Esophagus mucosa (tissue), 1 donor: ENCODE results near the gene ADGRD1. TPM values are rescaled to one million over a fixed set of nuclear protein-coding genes. Genes with fewer than 3 reads are reported as not detected.

ENCODE experiments used
- ATAC-seq: fragments of 200-7000 bp; cut with Tn5 transposase; one replicate; pipeline ENCODE4 v1.9.1; 2020
- total RNA-seq: library from RNA; stranded (reverse); gene quantifications from one replicate; pipeline ENCODE4 v1.2.4, GENCODE V29; 2023
- donor health status: DM: yes; HTN: yes; CAD: no.

ADGRD1 gene
- total RNA-seq, 1 donor from 2014 or later, result 2.5 TPM

DNA sequence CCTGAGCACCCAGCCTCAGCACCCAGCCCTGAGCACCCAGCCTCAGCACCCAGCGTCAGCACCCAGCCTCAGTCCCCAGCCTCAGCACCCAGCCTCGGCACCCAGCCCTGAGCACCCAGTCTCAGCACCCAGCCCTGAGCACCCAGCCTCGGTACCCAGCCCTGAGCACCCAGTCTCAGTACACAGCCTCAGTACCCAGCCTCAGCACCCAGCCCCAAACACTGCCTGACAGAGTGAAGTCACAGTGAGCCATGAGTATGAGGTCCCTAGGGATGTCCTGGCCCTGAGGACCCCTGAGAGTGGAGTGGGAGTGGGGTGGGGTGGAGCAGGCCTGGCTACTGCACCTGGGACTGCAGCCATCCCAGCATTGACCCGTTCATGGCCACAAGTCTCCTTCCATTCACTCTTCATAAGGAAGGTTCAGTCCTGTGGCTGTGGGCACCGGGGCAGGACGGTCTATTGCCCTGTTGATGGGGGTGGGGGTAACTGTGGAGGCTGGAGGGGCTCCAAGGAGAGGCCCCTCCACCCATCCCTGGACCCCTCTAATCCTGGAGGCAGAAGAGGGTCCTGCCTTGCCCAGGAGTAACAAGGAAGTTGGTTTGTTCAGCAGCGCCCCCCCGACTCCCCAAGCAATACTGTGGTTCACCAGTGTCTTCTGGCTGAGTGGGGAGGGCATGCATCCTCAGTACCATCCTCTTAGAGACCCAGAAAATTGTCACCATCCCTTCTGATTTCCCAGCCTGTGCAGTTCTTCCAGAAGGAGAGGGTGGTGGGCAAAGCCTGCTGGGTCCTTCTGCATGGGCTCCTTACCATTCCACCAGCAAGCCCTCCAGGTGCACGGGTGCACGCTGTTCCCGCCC, 140.5 kb downstream of the ADGRD1 start:
- no peak for ATAC-seq

DNA sequence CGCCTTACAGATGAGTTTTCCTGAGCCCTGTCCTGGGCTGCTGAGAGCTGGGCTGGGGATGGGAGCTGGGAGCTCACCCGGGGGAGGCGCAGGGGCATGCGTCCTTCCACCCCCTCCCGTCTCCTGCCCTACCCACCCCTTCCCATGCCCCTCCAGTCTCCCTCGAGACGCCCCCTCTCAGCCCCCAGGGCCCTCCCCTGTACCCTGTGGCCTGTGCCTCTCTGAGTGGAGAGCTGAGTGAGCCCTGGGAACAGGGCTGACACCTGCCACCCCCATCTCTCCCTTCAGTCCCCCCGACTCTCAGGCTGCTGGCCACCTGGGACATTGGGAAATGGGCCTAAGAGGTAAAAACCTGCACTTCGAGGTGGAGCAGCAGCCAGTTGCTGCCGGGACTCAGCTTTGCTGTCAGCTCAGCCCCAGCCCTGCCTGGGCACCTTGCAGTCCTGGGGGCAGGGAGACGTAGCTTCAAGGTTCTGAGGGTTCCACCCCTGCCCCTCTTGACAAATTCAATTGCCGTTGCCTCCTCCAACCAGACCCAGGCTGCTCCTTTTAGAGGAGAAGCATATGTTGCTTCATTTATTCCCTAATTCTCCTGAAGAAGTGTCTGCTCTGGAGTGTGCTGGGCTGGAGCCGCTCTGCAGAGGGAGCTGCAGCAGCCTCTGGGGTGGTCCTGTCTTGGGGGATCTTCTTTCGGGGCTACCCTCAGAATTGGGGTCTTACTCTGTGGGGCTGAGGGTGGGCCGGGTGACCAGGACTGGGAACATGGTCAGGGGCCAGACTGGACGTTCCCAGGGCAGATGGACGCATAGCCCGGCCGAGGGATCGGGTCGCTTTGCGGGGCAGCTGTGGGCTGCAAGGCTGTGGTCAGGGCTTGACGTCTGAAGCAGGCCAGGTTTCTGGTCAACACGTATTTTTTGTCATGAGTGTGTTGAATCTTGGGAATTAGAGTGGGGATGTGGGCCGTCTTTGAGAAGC, 141.4 kb downstream of the ADGRD1 start:
- ATAC-seq, result no peak

- no peak for ATAC-seq
Observed at GRCh38 chr12:131095826-131096680, 142.3 kb downstream of the ADGRD1 start.

GRCh38 chr12:131096681-131097181, 143.0 kb downstream of the ADGRD1 start:
- no peak for ATAC-seq

- ATAC-seq, result no peak
Observed at GRCh38 chr12:131097202-131098177, 143.8 kb downstream of the ADGRD1 start.

DNA sequence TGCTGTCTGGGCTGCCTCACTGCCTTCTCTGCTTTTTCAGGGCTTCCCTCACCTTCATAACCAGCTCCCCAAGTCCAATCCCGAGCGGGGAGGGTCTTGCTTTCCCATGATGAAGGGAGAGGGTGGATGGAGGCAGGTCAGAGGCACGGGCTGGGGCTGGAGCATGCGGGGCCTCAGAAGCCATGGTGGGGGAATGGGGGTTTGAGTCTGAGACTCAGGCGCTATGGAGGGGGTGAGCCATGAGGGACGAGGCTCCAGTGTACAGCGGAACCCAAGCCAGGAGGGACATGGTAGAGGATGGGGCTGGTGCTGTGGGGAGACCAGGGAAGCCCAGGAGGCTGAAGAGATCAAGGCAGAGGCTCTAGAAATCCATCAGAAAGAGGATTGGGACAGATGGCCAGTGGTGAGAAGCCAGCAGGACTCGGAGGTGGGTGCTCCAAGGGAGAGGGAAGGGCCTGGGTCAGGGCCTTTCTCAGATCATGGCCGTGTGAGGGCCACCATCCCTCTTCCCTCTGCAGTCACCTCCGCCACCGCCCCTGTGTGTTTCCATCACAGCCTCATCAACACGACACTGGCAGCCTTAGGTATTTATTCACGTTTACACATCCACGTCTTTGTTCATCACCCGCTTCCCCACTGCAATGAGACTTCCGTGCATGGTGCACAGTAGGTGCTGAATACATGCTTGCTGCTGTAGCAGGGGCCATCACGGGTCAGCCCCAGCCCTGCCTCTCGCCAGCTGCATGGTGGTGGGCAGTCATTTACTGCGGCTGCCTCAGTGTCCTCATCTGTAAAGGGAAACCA, 144.7 kb downstream of the ADGRD1 start:
- ATAC-seq, result no peak

GRCh38 chr12:131100031-131100674, 146.4 kb downstream of the ADGRD1 start:
- ATAC-seq, result no peak

- no peak for ATAC-seq
Observed at GRCh38 chr12:131101006-131101405, 147.3 kb downstream of the ADGRD1 start.

- ATAC-seq, result no peak
Observed at GRCh38 chr12:131101703-131102492, 148.2 kb downstream of the ADGRD1 start.

- no peak for ATAC-seq
Observed at GRCh38 chr12:131102493-131102931, 148.8 kb downstream of the ADGRD1 start.

- ATAC-seq, result no peak
Observed at GRCh38 chr12:131102991-131103668, 149.4 kb downstream of the ADGRD1 start.

DNA sequence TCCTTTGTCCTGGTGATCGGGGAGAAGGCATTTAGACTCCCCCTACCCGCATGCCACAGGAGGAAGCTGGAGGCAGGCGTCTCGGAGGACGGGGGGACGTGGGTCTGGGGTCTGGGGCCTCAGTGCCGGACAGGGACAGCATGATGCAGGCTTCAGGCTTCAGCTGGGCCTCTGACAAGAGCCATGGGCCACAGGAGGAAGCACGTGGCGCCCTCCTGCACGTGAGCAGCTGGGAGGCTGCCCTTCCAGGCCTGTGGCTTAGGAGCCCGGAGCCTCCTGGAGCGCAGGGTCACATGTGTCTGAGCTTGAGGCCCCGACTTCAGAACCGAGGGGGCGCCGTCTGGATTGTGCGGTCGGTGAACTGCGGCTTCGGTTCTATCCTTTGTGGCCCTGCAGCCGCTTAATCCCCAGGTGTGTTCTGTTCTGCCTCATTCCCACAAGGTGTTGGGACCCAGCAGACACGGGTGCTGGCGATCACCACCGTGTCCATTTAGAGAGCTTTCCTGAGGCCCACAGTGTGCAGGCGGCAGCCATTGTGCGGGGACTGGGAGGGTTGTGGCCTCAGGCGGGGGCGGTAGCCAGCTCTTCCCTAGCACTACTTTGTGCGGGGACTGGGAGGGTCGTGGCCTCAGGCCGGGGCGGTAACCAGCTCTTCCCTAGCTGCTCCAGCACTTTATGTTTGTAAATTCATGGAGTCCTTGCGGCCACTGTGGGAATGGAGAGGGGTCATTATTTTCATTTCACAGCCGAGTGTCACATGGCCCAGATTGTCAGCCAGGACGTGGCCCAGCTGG, 150.2 kb downstream of the ADGRD1 start:
- ATAC-seq, result no peak

DNA sequence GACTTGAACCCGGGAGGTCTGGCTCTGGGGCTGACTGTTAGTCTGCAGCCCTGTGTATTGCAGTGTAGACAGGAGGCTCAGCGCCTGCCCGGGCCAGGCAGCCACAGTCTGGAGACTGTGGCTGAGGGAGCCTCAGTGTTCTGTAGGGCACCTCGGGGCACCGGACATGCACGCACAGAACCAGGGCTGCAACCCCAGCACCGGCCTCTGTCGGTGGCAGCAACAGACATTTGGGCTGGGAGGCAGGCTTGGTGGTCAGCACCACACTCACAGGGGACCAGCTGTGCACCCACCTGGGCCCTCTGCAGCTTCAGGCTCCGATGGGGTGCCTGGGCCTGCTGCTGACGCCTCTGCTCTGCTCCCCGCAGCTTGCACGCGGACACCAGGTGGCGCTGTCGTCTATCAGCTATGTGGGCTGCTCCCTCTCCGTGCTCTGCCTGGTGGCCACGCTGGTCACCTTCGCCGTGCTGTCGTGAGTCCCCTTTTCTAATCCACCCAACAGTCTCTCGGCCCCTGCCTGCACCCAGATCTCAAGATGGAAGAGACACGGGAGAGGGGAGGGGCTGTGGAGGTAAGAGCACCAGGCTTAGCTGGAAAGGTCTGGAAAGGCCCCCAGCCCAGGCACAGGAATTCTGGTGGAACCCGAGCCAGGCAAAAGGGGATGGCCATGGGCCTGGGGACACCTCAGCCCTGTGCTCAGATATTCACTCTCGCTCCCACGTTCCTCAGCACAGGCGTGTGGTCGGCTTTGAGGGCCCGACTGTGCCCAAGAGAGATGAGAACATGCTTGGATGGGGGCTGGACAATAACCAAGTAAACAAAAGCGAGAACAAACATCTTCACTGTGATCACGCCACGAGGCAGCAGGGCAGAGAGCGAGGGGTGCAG, 151.0 kb downstream of the ADGRD1 start:
- peak; percentile 90 for ATAC-seq

- ATAC-seq, result no peak
Observed at GRCh38 chr12:131105351-131105735, 151.6 kb downstream of the ADGRD1 start.

GRCh38 chr12:131105736-131106348, 152.1 kb downstream of the ADGRD1 start:
- ATAC-seq, result no peak
